DMS53 treated with DMSO at 0.1 percent for 48 hours (cell line): Measurements from ENCODE around the gene RAB3IL1.

Source experiments
- DNase-seq: peaks from one replicate; lab custom pipeline; 2025; ENCODE audit not compliant: unreplicated experiment; lab: John Stamatoyannopoulos, UW

The RAB3IL1 gene

DNA sequence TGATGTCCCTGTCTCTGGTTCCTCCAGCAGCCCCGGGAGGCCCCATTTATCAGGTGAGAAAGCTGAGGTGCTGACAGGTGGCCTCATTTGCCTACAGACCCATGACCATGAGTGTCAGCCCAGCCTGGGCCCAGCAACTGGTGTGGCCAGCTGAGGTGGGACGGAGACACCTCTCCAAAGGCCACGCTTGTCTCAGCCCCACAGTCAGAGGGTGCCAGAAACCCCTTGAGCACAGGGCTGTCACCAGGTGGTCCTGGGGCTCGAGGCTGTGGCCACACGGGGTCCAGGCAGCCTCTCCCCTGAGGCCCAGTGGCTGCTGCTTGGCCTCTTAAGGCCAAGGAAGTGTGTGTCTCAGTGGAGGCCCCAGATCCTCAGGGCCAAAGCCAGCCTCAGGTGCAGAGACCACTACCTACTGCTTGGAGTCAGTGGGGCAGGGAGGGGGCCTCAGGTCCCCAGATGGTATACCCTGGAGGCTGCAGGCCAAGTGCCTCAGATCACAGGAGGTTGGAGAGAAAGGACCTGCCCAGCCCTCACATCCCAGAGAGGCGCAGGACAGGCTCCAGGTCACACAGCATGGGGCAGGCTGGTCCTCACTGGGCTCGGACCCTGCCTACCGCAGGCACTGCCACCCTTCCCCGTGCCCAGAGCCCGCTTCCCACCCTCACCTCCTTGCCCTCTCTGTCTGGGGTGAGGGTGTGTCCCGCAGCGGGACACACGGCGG is 11.4 kb downstream of the RAB3IL1 start:
- DNase-seq, result no peak

DNA sequence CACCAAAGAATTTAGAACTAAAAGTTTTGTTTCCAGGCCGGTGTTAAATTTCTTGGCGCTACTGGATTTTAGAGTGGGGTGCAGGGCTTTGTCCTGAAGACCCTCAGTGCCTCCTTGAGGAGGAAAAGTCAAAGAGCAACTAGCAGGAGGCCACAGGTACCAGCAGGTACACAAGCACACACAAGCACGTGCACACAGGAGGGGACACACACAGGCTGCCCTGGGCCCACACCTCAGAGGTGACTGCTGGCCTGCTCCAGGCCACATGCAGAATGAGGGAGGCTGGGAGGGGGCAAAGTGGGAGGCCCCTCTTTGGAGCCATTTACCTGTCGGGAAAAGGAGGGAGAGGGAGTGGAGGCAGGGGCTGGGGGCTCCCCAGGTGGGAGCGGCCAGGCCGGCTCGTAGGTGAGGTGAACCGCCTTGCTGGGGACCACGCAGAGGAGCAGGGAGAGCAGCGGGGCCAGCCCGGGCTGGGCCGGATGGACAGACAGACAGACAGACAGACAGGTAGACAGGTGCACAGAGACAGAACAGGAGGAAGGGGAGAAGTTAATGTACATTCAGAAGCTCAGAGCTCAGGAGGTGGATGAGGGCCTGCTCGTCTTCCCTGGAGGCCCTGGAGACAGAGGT is 12.2 kb downstream of the RAB3IL1 start:
- no peak for DNase-seq

- no peak for DNase-seq
Measured at GRCh38 chr11:61904539-61905048, 12.8 kb downstream of the RAB3IL1 start.

- no peak for DNase-seq
Measured at GRCh38 chr11:61903845-61904244, 13.5 kb downstream of the RAB3IL1 start.

DNA sequence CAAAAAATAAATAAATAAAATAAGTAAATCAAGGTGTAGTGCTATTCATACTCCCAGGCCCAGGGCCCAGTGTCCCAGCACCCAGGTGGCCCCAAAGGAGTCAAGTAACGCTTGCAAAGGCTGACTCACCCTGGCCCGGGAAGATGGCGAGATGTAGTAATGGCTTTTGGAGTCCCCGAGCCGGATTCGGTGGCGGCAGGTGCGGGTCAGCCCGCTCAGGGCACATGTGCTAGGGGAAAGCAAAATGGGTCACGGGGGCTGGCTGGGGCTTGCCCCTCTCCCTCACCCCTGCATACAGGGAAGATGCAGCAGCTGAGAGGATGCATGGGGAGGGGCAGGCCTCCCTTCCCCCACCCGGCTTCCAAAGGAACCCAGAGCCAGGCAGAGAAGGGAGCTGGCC is 15.1 kb downstream of the RAB3IL1 start:
- DNase-seq, result no peak

GRCh38 chr11:61901397-61901796 is 16.0 kb downstream of the RAB3IL1 start:
- no peak for DNase-seq

- no peak for DNase-seq
Measured at GRCh38 chr11:61900251-61900650, 17.1 kb downstream of the RAB3IL1 start.

- DNase-seq, result peak; percentile 56
Measured at GRCh38 chr11:61899146-61899841, 18.1 kb downstream of the RAB3IL1 start.

DNA sequence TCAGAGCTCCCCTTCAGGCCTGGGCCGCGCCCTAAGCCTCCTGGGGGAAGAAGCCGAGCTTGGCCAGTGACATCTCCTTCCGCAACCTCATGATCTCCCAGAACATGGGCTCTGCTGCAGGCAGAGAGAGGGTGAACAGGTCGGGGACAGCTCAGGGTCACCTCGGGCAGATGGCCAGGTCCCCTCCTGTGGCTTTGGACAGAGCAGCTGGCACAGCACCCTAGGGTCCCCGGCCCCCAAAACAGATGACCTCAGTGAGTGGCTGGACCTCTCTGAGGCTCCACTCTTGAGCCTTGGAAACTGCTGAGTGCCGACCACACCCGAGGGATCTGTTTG is 19.2 kb downstream of the RAB3IL1 start:
- DNase-seq, result no peak

DNA sequence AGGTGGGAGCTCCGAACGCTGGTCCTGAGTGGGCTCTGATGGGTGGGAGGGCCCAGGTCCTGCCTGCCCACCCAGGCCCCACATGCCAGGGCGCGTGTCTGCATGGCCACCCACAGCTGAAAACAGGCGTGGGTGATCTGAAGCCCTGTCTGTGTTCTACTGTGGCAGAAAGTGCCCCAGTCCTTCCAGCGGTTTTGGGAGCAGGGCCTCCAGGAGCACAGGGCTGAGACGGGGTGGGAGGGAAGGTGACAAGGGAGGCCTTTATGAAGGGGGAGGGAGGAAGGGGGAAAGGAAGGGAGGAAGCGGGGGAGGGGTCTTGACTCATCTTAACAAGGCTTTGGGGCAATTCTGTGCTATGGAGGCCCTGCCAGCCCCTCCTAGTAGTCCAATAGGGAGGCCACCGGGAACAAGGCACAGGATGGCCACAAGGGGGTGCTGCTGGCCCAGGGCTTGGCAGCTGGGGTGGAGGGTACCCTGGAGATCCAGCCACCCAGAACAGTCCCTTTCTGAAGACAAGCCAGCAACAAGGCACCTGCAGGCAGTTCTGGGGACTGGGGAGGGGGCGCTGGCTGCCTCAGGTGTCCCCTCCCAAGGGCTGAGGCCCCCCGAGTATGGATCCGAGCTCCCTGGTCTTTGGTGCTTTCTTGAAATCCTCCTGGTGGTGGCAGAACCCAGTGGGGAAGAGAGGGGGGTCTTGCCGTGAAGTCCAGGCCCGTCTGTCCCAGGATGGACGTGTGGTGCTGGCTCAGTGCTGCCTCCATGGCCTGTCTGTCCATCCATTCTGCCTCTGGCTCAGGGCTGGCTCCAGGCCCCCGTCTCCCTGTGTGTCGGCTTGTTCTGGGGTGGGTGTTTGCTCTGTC is 19.7 kb downstream of the RAB3IL1 start:
- peak; percentile 51 for DNase-seq

DNA sequence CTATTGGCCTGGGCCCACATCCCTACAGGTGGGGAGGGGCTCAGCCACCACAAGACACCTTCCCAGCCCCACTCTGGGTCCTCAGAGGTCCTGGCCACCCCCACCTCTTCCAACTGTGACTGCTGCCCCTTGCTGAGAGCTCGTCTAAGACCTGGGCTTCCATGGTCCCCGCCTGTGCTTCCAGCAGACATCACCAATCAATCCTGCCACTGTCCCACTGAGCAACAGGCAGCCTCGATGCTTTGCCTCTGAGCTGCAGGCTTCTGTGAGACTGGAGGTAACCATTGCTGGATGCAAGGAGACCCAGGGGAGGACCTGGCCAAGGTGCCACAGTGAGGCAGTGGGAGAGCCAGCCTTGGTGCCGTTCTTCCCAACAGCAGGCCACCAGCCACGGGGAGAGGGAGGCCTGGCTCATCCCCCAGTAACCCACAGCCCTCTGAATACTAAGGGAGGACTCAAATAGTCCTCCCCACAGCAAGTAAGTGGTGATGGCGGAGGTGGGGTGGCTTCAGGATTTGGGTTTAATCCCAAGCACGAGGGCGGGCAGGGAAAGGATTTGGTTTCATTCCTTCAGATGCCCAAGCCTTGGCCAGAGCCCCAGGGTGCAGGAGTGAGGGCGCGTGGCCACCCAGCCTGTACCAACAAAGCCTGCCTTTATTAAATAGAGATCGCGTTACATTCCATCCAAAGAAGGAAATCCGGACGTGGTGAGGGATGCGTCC is 20.5 kb downstream of the RAB3IL1 start:
- DNase-seq, result no peak

DNA sequence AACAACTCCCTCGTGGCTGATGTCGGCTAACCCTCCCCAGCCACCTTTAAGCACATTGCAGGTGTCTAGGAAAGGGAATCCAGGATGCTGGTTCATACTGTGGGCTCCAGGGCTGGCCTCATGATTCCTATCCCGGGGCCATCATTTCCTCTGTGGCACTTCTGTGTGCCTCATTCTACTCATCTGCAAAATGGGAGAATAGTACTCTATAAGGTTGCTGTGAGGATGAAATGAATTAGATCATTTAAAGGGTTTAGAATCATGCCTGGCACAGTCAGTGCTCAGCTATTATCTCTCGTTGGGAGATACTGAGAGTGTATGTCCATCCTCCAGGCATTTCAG is 21.7 kb downstream of the RAB3IL1 start:
- no peak for DNase-seq

GRCh38 chr11:61895046-61895717 is 22.2 kb downstream of the RAB3IL1 start:
- DNase-seq, result no peak

GRCh38 chr11:61893981-61894380 is 23.4 kb downstream of the RAB3IL1 start:
- no peak for DNase-seq

DNA sequence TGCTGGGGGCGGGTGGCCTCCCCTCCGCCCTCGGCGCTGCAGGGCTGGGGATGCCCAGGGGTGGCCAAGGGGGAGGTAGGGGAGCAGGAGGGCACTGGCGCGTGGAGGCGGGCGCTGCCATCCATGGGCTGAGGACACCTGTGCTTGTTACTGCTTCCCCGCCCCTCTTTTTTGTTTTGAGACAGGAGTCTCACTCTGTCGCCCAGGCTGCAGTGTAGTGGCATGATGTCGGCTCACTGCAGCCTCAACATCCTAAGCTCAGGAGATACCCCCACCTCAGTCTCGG is 25.3 kb downstream of the RAB3IL1 start:
- no peak for DNase-seq

GRCh38 chr11:61891331-61892084 is 25.9 kb downstream of the RAB3IL1 start, which contains the start of gene FADS3:
Gene FADS3 (minus strand): TSS chr11:61891545. CDS start chr11:61891381, 164 bp downstream.
- peak; percentile 89 for DNase-seq

DNA sequence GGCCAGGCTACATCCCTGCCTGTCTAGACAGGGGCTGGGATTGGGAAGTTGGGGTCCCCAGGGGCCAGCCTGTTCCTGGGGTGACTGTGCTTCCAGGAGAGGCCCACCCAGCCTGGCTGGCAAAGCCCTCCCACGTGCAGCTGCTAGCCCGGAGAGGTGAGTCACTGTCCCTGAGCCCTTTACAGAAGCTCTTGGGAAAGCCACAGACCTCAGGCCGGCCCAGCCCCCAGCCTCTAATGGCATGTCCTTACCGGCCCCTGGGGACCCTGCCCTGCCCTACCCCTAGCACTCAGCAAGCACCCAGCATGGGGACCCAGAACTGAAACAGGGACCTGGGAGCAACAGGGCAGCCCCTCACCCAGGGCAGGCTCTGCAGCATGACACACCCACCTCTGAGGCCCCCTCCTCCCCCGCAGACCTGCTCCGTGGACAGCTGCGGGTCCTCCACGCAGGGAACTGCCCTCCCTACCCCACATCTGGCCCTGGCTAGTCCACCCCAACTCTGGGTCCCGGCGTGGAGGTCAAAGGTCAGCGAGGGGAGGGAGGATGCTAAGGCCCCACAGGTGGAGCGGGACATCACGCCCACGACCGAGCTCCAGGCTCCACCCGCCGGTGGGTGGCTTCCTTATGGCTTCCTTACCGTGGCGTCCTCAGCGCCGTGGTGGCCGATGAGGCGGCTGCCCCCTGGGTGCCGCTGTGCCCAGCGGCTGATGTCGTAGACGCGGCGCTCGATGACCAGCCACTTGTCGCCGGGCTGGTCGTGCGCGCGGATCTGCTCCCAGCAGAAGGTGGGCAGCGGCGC is 26.6 kb downstream of the RAB3IL1 start:
- DNase-seq, result peak; percentile 48

DNA sequence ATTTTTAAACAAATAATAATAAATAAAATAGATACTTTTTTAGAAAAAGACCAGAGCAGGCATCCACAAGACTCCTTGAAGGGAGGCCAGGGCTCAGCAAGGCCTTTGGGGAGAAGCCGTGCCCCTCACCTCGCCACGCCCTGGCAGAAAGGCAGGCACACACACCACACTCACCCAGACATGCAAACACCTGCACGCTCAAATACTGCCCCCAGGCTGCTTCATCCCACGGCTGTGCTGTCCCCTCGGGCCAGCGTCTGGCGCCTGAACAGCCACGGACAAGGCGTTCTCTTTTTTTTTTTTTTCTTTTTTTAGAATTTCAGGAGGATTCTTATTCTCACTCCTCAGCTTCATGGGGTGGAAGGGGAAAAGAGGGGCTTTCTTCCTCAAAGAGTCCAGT is 27.5 kb downstream of the RAB3IL1 start:
- no peak for DNase-seq

GRCh38 chr11:61888590-61888989 is 28.8 kb downstream of the RAB3IL1 start:
- no peak for DNase-seq
